Measurements from ENCODE around the gene PHACTR1.

GRCh38 chr6:12957321-12958051 lies 240.9 kb downstream of the PHACTR1 start:
- TF ChIP-seq PKNOX1 (IDR thresholded peaks at IDR 0.05): no peak
- no peak for TF ChIP-seq FOXM1 (IDR thresholded peaks at IDR 0.05; ENCODE audit: borderline replicate concordance)
- TF ChIP-seq ZNF384 (IDR thresholded peaks at IDR 0.05): no peak
- TF ChIP-seq ELF4 (IDR thresholded peaks at IDR 0.05): no peak
- no peak for TF ChIP-seq TARDBP (IDR thresholded peaks at IDR 0.05)
- no peak for TF ChIP-seq FOXA1 (IDR thresholded peaks at IDR 0.05)
- no peak for TF ChIP-seq NFRKB (IDR thresholded peaks at IDR 0.05)
- TF ChIP-seq BHLHE40 (IDR thresholded peaks at IDR 0.05; ENCODE audit: borderline replicate concordance): no peak
- no peak for TF ChIP-seq SP1 (IDR thresholded peaks at IDR 0.05)
- no peak for TF ChIP-seq ARNT (IDR thresholded peaks at IDR 0.05)
- TF ChIP-seq L3MBTL2 (conservative IDR thresholded peaks at IDR 0.05): no peak
- no peak for TF ChIP-seq FOXK2 (IDR thresholded peaks at IDR 0.05)
- TF ChIP-seq CTBP1 (IDR thresholded peaks at IDR 0.05; ENCODE audit: borderline replicate concordance): no peak
- no peak for TF ChIP-seq SUZ12 (IDR thresholded peaks at IDR 0.05)
